ENCODE data around the gene IGHMBP2.

- no peak for TF ChIP-seq YY2 (tag by site-specific recombination; IDR thresholded peaks at IDR 0.05)
- TF ChIP-seq YY1 (tag by site-specific recombination; IDR thresholded peaks at IDR 0.05): no peak
Observed at GRCh38 chr11:68865241-68865640, 38.5 kb upstream of the IGHMBP2 start.
